Pancreas (tissue), 10 donors: ENCODE results near the gene VSNL1. TPM values are rescaled to one million over a fixed set of nuclear protein-coding genes. Genes with fewer than 3 reads are reported as not detected.
A peak's percentile ranks its signal among the peaks of the same experiment; 100 is the strongest.

Experiments
- ATAC-seq, 4 donors: fragments of 200-7000 bp; cut with Tn5 transposase; one replicate each; pipeline versions ENCODE4 v1.8.0 to v1.9.1; 2020; ENCODE audit warnings: mild to moderate bottlenecking in 4 of 4, moderate library complexity in 4 of 4
- DNase-seq, 6 donors: peaks; one replicate each; pipeline ENCODE4 v3.0.0-alpha.2; 2020
- FAIRE-seq: peaks from 2 replicates; lab custom pipeline; 2012; peaks lifted over from hg19 to GRCh38; lab: Jason Lieb, UNC
- H3K27ac ChIP-seq, 4 donors: fragments of 200-600 bp; sonication (generic); 1 replicate in 3 of 4; 2 replicates in 1 of 4; pipeline versions ENCODE4 v1.5.0 to v1.8.0; 2020
- H3K27me3 ChIP-seq, 4 donors: fragments of 200-600 bp; one replicate each; pipeline ENCODE4 v1.8.0; 2021
- H3K36me3 ChIP-seq, 3 donors: fragments of 200-600 bp; sonication (generic) in 1 of 3; one replicate each; pipeline versions ENCODE4 v1.5.0 to v1.8.0; 2020 to 2021
- H3K4me1 ChIP-seq, 3 donors: fragments of 200-600 bp; one replicate each; pipeline ENCODE4 v1.8.0; 2021
- H3K4me3 ChIP-seq, 4 donors: fragments of 200-600 bp; sonication (generic) in 2 of 4; one replicate each; pipeline versions ENCODE4 v1.5.0 to v1.8.0; 2020 to 2021
- H3K9me3 ChIP-seq, 4 donors: fragments of 200-600 bp; one replicate each; pipeline ENCODE4 v1.8.0; 2021
- CTCF ChIP-seq, 4 donors: fragments of 200-600 bp; sonication (generic) in 3 of 4; IDR thresholded peaks; one replicate each; pipeline versions ENCODE4 v1.5.0 to v1.8.0; 2021; ENCODE audit warnings: antibody characterized with exemption in 4 of 4
- WGBS, 2 donors: extraction: QIAGEN DNeasy Blood & Tissue Kit; methylation state at CpG; one replicate each; pipeline ENCODE4 v1.1.7; 2013; 5-methylcytosine and 5-hydroxymethylcytosine counted together
- intact Hi-C, 3 donors: fragments of 100-400 bp; cut with DNase I; formaldehyde crosslinking; loops; one replicate each; pipeline versions ENCODE4 v1.11.1 to v1.14.2; 2022
- polyA plus RNA-seq, 2 donors: library from polyadenylated mRNA; stranded (reverse); fragments of 200-250 nt; gene quantifications; one replicate each; pipeline ENCODE4 v1.2.3, GENCODE V29; 2013
- total RNA-seq, 6 donors: library from RNA; stranded (reverse); fragmentation: NEBNext Ultra II Directional in 4 of 6; extraction: Animal tissue kit (Norgen Biotek cat#: 25700) in 4 of 6; gene quantifications; one replicate each; pipeline versions ENCODE4 v1.2.1 to v1.2.4, GENCODE V29; 2021 to 2023
- donor health status: healthy with polysubstance abuse.
- donor health status: DM: no; HTN: no; CAD: no; lungs with moderate emphysema.
- donor health status: DM: no; HTN: no; CAD: no.
- donor health status: control.
- donor health status: control.
- donor health status: Bipolar disorder and iron deficiency.
- donor health status: DM: yes; HTN: yes; CAD: no.
- donor health status: DM: no; HTN: no; CAD: no.
- donor health status: DM: no; HTN: no; CAD: no.
- donor health status: DM: yes; HTN: yes; CAD: no.

VSNL1 gene
- total and polyA plus RNA-seq, 8 donors, result 0.09 to 2.6 (median 0.56) TPM

- Histone ChIP-seq H3K27ac (no peak overlapping the region), H3K4me1 (no peaks in the 10 kb centered on the region), H3K27me3 (peaks cover 0 to 8% (median 0%) of the 10 kb centered on the region in 4 donors), H3K4me3 (no peak overlapping the region), H3K9me3 (no peaks in the 10 kb centered on the region), H3K36me3 (no peaks in the 10 kb centered on the region)
- TF ChIP-seq CTCF (IDR thresholded peaks at IDR 0.05), result no peak
- ATAC-seq (no peak), FAIRE-seq (no peak), DNase-seq (no peak)
- WGBS, 2 donors, result 82 to 85% methylated on average over 2 of the region's 2 CpGs
- intact Hi-C loops, result no loop called here
Measured at GRCh38 chr2:17536416-17536815, 4.1 kb upstream of the VSNL1 start.

GRCh38 chr2:17538022-17538843 is 2.3 kb upstream of the VSNL1 start:
- no peak for FAIRE-seq
- peak overlapping the region in 3 of 4 donors; percentile 58 to 81 (median 79) for H3K27ac ChIP-seq
- peak in 1 of 6 donors; percentile 42 for DNase-seq
- intact Hi-C loops, result no loop called here
- no peaks in the 10 kb centered on the region for H3K9me3 ChIP-seq
- H3K4me1 ChIP-seq, result no peaks in the 10 kb centered on the region
- peak in 3 of 4 donors; percentile 6 to 12 (median 7) for ATAC-seq
- peaks cover 0 to 8% (median 0%) of the 10 kb centered on the region in 4 donors for H3K27me3 ChIP-seq
- peak overlapping the region; percentile 13 to 52 (median 43) for H3K4me3 ChIP-seq
- 4 to 6% methylated on average over 30 of the region's 30 CpGs for WGBS, 2 donors
- no peaks in the 10 kb centered on the region for H3K36me3 ChIP-seq
- no peak for TF ChIP-seq CTCF (IDR thresholded peaks at IDR 0.05)

GRCh38 chr2:17538844-17539554 is 1.5 kb upstream of the VSNL1 start:
- Histone ChIP-seq H3K4me3 (peak overlapping the region; percentile 13 to 52 (median 43)), H3K36me3 (no peaks in the 10 kb centered on the region), H3K4me1 (no peaks in the 10 kb centered on the region), H3K27ac (peak overlapping the region in 3 of 4 donors; percentile 58 to 81 (median 79)), H3K9me3 (no peaks in the 10 kb centered on the region), H3K27me3 (peaks cover 0 to 7% (median 0%) of the 10 kb centered on the region in 4 donors)
- peak; percentile 71 to 90 (median 78) for DNase-seq
- no peak for TF ChIP-seq CTCF (IDR thresholded peaks at IDR 0.05)
- no peak for FAIRE-seq
- ATAC-seq, result peak; percentile 83 to 87 (median 86)
- intact Hi-C loops, result no loop called here
- 1% methylated on average over 52 of the region's 52 CpGs for WGBS, 2 donors

- H3K4me3 ChIP-seq, result peak overlapping the region; percentile 13 to 52 (median 43)
- no peaks in the 10 kb centered on the region for H3K36me3 ChIP-seq
- no peaks in the 10 kb centered on the region for H3K4me1 ChIP-seq
- no peaks in the 10 kb centered on the region for H3K9me3 ChIP-seq
- H3K27ac ChIP-seq, result peak overlapping the region; percentile 40 to 81 (median 68)
- TF ChIP-seq CTCF (IDR thresholded peaks at IDR 0.05), result no peak
- peak; percentile 42 to 58 (median 50) for ATAC-seq
- intact Hi-C loops, result no loop called here
- FAIRE-seq, result no peak
- peak; percentile 27 to 62 (median 42) for DNase-seq
- H3K27me3 ChIP-seq, result peaks cover 0 to under 1% (median 0%) of the 10 kb centered on the region in 4 donors
- 6% methylated on average over 13 of the region's 13 CpGs for WGBS, 2 donors
Measured at GRCh38 chr2:17539611-17540092, 844 bp upstream of the VSNL1 start.
